Activated gamma-delta T cell (primary cell): ENCODE data around the gene GRIK1.
"Not testable (repeated sequence)": the region's sequence is repeated elsewhere in the genome, so short reads cannot be mapped to it uniquely, and the experiment has no call there.

Experiments
- DNase-seq: peaks from one replicate; lab custom pipeline; 2025; lab: John Stamatoyannopoulos, UW

Gene GRIK1

DNA sequence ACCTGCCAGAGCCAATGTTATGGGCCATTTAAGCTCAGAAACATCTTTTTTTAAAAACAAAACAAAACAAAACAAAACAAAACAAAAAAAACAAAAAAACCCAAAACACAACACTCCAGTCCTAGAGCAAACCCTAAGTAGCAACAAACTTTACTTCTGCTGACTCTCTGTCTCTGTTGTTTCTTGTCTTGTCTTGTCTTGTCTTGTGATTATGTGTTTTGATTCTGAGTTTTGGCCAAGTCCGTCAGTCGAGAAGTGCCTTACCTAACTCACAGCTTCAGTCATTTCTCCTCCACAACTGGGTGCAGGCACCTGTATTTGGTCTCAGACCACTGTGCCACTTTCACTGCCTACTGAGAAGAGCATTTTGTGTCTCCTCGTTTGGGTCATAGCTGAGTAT, 333.2 kb downstream of the GRIK1 start:
- DNase-seq: no peak

DNA sequence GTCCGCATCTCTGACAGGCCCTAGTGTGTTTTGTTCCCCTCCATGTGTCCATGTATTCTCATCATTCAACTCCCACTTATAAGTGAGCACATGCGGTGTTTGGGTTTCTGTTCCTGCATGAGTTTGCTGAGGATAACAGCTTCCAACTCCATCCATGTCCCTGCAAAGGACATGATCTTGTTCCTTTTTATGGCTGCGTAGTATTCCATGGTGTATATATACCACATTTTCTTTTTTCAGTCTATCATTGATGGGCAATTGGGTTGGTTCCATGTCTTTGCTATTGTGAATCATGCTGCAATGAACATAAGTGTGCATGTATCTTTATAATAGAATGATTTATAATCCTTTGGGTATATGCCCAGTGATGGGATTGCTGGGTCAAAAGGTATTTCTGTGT, 334.6 kb downstream of the GRIK1 start:
- DNase-seq: not testable (repeated sequence)

DNA sequence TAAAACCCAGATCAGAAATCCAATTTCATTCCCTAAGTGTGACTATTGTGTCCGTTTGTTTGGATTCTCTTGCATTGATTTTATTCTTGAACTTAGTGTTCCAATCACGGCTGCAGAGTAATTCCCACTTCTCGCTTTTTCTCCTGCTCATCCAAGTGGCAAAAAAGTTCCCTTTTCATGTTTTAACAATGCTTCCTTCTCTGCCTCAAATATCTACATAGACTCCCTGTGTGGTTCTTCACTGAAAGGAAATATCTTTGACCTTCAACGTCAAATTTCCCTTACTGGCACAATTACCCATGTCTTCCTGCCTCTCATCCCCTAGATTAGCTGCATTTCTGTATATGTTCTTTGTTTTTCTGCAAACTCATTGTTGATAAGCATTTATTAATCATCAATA, 335.7 kb downstream of the GRIK1 start:
- no peak for DNase-seq

DNA sequence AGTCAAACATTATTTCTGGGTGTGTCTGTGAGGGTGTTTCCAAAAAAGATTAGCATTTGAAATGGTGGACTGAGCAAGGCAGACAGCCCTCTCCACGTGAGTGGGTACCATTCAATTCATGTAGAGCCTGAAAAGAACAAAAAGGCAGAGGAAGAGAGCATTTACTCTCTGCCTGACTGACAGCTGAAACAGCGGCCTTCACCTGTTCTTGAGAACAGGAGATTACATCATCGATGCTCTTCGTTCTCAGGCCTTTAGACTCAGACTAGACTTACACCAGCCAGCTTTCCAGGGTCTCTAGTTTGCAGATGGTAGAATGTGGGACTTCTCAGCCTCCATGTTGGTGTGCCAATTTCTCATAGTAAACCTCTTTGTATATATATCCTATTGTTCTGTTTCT, 338.7 kb downstream of the GRIK1 start:
- no peak for DNase-seq

DNA sequence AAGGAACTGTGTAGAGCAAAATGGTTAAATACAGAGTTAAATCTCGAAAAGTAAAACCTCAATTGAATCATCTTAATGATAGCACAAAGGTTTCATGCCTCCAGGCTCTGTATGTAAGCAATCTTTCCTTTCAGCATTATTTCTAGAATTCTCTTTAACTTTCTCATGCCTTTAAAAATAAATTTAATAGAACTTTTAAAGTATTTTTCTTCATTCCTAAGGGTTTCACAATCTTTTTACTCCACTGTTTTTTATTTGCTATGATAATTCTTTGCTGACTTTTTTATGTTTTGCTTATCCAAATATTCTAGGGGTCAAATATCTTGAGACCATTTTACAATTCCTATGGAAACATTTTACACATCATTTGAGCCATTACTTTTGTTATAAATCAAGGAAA, 353.1 kb downstream of the GRIK1 start:
- DNase-seq: no peak

DNA sequence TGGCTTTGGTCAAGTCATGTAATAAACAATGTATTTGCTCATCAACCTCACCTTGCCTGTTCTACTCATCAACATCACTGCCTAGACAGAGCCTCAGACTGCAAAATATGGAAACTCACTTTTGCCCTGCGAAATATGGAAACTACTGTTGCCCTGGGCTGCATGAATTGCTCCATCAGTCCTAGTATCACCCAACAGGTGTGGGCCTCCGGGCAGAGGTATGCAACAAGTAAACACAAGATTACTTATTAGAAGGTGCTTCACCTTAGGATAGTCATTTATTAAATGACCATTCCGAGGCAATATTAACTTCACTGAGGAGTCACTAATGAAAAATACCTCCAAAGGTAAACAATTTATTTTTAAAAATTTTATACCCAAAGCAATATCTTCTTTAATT, 354.3 kb downstream of the GRIK1 start:
- no peak for DNase-seq

DNA sequence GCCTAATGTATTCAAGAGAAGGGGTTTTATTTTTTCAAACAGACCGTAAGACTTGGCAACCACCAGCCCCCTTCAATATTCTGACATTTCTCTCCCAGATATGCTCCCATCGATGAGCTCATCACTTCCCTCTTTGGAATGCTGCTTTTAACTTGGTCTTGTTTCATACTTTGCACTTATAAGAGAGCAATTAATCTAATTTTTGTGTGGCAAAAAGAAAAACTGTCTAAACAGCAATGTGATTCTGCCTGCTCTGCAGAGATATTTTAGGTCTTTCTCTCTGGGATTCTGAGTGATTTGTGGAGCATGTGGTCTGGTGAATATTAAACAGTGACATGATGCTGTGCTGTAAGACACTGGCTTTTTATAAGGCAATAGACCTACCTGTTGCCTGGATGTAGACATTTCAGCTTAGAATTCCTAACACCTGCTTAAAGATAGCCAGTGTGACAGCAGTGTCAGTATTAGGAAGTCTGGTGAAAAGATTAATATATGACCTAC, 356.3 kb downstream of the GRIK1 start:
- DNase-seq: no peak

DNA sequence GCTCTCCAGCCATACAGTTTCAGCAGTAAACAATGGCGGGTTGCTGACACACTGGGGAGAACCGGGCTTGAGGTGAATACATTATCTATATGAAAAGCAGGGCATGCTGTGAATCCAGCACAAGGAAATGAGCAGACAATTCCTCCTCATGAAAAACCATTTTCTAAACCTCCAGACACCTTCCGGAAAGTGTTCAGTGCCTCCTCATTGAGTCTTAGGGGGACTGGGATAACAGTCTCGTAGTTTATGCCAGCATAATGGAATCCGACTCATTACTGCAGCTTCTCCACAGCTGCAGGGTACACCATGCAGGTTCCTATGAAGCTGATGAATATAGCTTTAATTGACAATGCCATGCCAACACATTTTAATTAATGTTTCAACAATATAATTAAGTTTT, 356.9 kb downstream of the GRIK1 start:
- DNase-seq: no peak

DNA sequence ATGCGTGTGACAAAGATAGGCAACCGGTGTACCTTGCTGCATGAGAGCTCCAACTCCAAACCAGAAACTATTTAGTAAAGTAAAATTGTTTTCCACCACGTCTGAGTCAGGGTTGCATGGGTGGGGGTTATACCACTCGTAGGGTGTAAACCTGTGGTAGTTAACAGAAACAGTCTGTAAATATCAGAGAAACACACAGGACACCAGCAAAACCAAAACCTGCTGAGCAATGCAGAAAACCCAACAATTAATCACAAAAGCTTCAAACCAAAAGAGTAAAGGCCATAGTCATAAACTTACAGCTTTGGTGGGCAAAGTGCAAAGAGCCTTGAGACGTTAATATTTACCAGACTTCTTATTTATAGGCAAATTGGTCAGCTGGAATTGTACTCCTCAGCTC, 358.4 kb downstream of the GRIK1 start:
- no peak for DNase-seq

DNA sequence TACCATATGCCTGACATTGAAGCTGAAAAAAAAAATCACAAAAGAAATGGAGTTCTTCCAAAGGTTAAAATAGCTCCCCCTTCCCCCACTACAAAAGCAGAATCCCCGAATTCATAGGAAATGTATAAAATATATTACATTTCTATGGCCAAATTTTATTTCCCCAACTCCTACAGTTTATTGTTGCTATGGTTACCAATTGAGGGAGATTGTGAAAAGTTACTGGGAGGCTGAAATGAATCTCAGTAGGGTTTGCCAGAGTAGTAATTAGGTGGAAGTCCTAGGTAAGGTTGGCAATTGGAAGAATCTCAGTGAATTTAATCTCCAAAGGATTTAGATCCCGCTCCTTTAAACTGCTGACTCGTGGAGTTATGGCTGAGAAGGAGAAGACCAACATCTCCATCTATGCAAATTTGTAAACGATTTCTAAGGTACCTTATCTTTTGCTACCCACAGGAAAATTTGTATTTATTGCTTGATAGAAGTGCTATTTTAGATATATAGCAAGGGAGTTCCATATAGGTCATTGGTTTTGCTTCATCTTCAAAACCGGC, 359.0 kb downstream of the GRIK1 start:
- DNase-seq: no peak

DNA sequence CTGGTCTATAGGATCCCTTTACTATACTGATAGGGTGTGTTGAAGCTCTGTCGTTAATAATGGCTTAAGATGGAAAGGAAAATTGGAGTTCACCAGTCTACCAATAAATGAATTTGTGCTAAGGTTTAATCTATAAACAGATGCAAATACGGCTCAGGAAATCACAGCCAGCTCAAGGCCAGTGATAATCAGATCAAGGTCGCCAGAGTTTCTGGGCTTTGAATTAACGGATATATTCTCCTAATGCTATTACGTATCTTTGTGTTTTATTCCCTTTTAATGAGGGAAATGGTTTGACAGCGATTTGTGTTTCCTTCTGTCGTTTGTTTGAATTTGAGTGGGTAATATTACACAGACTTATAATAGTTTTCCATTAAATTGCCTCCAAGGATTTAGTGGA, 361.5 kb downstream of the GRIK1 start:
- no peak for DNase-seq

DNA sequence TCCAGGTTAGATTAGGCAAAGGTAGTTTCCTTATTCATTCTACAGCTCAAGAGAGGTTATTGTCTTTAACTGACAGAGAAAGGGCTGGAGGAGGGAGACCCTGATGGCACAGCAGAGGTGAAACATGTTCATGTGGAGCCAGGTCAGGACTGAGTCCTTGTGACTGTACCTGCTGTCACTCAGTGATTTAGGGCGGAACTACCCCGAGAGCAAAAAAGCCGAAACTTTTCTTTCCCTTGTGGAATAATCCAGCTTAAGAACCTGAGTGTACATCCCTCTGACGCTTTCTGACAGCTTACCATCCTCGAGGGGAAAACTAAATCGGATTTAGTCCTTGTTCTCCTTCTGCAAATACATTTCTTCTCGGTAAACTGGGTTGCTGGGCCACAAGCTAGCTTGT, 367.8 kb downstream of the GRIK1 start:
- no peak for DNase-seq

DNA sequence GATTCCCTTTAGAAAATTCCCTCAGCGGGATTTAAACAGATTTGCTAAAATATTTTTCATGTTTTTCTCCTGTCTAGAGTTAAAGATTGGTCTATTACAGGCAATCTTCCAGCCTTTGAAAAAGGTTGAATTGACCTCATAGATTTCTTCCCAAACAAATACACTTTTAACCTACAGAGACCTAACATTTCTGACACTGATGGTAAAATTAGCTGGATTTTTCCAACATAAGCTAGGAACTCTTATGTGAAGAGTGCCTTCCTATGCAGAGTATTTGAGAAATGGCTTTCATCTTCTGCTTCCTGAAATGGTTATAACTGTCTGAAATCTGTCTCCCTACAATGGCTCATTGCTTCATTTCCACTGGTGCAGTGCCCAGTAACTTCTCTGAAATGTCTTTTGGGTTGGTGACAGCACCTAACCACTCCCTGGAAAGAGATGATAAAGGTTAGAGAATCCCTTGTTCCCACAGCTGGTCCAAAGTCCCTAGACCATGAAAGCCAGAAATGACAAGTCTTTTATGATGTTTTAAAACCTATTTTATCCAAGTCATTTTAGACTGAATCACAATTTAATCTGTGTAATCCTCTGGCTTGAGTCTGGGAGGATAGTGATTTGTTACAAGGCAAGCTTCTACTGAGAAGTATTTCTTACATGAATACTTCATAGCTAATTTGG, 371.6 kb downstream of the GRIK1 start:
- DNase-seq: no peak

DNA sequence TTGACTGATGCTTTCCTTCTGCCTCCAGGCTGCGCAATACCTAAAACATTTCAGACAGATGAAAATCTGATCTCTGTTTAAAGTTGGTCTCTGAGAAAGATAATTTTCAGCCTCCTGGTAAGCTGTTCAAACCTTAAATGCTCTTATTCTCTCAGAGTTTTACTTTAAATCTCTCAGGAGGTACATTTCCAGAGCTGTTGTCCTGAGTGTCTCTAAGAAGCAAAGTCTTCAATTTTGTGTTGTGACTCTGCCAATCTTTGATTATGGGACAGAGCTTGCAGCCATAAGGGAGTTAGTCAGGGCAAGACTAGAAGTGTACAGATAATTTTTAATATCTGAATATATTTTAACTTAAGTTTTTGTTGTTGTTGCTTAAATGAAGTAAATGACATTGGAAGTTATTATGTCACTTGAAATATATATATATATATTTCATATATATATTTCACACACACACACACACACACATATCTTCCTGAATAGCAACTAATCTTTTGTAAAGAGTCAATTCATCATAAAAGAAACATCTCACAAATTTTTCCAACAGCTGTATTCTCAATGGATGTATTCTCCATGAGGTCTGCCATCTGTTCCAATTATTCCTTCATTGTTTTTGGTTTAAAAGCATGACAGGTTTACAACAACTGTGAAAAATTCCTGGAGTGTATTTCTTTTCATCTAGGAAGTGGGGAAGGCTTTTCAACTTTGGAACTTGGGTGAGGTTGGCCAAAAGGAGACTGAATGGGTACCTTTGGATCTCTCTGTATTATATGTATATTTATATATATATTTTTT, 381.7 kb downstream of the GRIK1 start:
- DNase-seq: no peak

DNA sequence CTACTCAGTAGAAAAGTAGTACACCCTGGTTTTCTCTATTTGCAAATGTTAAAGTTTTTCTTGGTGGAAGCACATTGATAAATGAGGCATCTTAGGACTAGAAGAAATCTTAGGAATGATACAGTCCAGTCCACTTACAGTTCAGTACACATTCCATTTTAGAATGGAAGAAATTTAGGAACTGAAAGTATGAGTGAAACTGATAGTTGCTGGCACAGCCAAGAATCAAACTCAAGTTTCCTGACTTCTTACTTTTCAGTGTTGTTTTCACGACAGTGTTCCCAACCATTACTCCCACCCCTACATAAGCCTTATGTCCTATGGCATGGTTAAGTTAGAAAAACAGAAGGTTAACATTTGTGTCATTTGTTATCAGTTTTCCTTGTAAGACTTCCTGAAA, 382.6 kb downstream of the GRIK1 start:
- no peak for DNase-seq

DNA sequence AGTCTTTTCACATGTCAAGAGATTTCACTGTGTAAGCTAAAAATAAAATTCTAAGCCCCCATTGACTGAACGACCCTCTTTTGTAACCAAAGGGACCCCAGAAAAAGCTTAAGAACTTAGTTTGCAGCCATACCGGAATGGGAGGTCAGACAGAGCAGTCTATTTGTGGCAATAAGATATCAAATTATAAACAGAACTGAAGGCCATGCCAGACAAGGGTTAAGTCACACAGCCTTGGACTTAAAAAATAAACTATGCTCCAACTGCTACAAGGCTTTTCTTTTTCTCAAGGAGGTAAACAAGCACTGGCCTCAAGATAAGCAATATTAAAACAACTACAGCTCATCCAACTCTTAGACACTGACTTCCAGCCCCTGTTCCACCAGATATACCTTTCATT, 384.2 kb downstream of the GRIK1 start:
- DNase-seq: no peak

DNA sequence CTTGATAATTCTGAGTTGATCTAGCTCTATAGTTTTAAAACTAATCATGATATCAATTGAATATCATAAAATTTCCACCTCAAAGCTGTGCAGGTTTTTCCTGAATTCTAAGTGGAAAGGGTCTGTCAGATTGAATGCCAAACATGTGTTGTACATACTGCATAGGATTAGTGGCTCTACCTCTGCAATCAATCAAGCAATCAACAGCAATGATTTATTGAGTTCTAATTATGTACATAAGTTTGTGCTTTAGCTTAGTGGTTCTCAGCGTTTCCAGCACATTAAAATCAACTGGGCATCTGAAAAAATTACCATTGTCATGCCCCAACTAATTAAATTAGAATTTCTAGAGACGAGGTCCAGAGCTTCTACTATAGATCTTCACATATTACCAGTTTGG, 389.6 kb downstream of the GRIK1 start:
- DNase-seq: no peak

DNA sequence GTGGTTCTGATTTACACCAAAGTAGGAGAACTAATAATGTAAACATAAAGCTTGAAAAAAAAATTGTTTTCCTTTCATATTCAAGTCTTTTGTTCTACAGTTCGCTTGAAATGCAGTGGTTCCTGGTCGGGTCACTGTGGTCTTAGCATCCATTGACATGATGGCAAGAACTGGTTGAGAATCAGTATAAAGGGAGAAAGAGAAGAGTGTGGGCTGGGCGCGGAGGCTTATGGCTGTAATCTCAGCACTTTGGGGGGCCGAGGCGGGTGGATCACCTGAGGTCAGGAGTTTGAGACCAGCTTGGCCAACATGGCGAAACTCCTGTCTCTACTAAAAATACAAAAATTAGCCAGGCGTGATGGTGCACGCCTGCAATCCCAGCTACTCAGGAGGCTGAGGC, 390.2 kb downstream of the GRIK1 start:
- DNase-seq: no peak

DNA sequence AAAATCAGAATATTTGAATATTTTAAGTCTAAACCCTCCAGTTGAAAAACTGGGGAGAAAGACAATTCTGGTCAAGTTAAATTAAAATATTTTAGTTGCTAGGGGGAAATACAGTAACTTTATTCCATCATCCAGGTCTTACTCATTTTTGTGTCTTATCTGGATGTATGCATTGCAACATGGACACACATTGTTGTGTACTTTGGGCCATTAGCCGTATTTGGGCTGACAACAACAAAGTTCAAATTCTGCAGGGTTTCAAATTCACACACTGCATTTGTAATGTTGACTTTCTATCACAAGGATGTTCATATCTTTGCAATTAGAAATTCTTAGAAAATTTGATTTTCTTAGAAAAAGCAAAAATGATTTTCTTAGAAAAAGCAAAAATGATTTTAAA, 391.8 kb downstream of the GRIK1 start:
- DNase-seq: no peak

DNA sequence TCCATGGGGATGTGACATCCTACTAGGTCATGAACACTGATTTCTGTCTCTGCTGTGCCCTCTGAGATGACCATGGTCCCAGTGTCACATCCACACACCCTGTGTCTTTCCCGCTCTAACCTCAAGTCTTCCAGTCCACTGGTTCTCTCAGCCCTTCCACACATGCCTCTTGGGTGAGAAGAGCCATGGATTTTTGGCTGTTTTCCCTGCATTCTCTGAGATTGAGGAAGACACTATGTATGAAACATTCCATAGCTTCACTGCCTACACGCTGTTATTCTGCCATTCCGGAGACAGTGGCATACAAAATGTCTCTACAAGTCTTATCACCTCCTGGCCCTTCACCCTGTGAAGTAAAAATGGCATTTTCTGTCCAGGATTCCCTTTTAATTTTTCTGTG, 393.7 kb downstream of the GRIK1 start:
- no peak for DNase-seq

DNA sequence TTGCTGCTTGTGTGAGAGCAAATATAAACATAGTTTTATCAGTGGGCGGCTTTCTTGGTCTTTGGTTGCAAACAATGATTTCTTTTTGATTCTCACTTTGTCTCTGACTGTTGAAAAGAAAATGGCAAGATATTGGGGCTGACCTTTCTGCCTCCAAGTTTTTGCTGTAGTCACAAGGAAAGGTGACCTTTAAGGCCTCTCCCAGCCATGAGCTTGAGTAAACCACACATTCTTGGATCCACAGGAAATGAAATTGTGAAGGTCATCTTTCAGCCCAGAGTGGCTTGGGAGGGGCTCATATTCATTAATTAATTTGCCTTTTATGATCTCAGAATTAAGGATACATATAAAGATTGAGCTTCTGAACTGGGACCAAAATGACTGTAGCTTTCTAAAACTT, 399.5 kb downstream of the GRIK1 start:
- no peak for DNase-seq

DNA sequence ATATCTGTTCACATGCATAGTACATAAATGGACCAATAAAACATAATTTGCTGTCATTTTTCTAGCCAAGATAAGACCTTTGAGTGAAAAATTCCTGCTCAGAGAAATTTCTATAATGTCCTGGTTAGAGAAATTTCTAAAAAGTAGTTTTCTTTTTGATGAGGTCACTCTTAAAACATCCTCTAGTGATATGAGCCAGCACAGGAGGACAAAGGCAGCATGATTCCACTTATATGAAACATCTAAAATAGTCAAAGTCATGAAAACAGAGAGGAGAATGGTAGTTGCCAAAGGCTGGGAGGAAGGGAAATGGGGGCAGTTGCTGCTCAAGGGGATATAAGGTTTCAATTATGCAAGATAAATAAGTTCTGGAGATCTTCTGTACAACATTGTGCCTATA, 401.7 kb downstream of the GRIK1 start:
- DNase-seq: no peak

DNA sequence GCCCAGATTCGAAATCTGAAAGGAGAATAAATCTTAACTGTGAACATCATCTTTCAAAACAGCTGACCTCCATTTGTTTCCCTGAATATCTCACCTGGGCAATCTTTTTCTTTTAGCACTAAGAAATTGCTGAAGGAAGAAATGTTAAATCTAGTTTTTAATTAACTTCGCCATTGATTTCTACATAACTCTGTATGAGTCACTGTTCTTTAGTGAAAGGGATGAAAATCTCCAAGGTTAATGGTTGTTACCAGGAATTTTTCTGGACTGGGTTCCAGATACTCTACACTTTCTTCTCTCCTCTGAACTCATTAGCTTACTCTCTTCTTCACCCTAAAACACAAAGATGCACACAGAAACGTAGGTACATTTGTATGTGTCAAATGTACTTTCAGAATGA, 405.3 kb downstream of the GRIK1 start:
- DNase-seq: no peak
